CD4-positive, alpha-beta T cell treated with Interferon alpha-2 for 1 hour (primary cell): ENCODE results near the gene XPO6.

ENCODE experiments used
- DNase-seq, 2 donors: peaks; one replicate each; pipeline ENCODE4 v3.0.0-alpha.2; 2020 to 2022

XPO6 gene

DNA sequence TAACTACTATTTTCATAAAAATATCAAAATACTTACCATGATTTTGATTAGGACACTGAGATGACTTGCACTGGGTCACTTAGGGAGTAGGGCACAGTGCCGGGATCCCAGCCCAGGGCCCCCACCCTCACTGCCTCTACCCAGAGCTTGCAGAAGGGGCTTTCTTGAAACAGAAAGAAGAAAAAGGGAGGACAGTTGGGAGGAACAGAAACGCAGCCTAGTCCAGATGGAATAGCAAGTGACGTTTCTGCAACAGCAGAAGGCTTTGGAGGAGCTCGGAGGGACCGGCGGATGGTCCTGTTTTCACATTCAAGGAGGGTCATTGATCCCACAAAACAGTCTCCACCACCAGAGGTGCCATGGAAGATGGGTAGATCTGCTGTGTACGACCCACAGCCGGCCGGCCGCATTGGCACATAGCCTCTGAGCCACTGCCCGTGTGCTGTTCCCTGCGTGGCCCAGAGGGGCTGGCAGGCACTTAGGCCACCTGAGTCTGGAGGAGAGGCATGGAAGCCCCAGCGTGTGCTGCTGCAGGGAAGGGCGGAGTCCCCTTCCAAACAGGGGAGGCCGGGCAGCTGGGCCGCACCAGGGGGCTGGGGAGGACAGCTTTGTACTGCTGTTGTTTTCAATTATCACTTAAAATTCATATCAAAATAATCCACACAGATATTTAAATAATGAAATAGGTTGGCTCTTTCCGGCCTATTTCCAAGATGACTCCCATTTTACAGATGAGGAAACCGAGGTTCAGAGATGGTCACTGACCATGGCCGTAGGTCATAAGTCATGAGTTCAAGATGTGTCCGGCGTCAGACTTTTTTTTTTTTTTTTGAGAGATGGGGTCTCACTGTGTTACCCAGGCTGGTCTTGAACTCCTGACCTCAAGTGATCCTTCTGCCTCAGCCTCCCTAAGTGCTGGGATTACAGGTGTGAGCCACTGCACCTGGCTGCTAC, 125.3 kb downstream of the XPO6 start:
- DNase-seq: no peak

DNA sequence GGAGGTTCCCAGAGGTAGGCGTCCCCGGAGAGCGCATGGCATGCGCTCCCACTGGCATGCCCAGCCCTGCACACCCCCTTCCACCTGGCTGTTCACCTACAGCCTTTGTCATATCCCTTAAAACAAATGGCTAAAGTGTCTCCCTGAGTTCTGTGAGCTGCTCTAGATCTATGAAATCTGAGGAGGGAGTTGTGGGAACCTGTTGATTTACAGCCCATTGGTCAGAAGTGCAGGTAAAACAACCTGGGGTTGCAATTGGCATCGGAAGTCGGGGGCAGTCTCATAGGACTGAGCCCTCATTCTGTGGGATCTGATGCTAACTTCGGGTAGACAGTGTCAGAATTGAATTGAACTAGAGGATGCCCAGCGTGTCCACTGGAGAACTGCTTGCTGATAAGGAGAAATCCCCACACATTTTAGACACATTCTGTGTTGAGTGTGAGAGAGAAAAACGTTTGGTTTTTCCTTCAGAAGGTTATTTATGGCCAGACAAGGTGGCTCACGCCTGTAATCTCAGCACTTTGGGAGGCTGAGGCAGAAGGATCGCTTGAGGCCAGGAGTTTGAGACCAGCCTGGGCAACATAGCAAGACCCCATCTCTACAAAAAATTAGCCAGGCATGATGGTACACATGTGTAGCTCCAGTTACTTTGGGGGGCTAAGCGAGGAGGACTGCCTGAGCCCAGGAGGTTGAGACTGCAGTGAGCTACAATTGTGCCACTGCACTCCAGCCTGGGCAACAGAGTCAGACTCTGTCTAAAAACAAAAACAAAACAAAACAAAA, 126.2 kb downstream of the XPO6 start:
- no peak for DNase-seq

DNA sequence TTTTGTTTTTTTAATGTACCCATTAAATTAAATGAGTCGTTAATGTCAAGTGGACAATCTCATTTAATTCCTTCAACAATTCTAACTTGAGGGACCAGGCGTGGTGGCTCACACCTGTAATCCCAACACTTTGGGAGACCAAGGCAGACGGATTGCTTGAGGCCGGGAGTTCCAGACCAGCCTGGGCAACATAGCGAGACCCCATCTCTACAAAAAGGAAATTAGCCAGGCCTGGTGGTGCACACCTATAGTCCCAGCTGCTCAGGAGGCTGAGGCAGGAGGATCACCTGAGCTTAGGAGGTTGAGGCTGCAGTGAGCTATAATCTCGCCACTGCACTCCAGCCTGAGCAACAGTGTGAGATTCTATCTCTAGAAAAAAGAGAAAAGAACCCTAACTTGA, 127.6 kb downstream of the XPO6 start:
- no peak for DNase-seq

DNA sequence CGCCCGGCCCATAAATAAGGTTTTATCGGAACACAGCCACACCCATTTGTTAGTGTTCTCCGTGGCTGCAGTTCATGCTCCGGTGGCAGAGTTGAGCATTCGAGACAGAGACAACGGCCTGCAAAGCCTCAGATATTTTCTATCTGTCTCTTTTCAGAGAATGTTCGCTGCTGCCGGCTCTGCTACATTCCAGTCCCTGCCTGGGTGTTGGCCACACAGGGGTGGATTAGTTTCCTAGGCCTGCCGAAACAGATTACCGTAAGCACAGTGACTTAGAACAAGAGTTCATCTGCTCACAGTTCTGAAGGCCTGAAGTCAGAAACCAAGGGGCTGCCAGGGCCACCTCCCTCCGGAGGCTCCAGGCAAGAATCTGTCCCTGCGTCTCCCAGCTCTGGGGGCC, 129.1 kb downstream of the XPO6 start:
- no peak for DNase-seq

DNA sequence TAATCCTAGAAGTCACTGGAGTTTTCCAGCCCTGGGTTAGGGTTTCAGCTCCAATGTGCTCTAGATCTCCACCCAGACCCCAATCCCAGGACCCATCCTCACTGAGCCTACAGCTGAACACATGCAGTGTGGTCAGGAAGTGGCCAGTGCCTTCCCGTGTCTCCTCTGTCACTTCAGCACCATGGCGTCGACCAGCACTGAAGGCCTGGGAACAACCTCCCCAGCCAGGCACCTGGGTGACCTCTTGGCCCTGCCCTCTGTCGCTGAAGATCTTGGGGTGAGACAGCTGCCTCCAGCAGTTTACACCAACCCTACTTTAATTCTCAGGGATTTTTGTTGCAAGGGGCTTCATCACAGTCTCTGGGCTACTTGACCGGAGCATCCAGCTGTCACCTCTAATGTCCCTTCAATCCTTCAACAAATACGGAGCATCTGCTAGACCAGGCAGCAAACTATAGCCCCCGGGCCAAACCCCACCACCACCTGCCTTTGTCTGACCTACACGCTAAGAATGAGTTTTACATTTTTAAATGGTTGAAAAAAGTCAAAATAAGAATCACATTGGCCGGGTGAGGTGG, 130.3 kb downstream of the XPO6 start:
- DNase-seq: no peak

DNA sequence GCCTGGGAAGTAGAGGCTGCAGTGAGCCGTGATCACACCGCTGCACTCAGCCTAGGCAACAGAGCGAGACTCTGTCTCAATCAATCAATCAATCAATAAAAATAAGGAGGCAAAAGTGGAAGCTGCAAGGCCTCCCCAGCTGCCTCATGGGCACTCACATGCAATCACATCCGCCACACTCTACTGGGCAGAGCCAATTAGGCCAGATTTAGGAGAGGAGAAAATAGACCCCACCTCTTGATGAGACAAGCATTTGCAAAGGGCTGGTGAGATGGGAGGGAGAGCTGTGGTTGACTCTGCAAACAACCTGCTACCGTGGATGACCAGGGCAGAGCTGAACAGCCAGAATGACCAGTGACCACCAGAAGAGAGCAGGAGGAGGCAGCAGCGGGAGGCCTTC, 133.5 kb downstream of the XPO6 start:
- no peak for DNase-seq

DNA sequence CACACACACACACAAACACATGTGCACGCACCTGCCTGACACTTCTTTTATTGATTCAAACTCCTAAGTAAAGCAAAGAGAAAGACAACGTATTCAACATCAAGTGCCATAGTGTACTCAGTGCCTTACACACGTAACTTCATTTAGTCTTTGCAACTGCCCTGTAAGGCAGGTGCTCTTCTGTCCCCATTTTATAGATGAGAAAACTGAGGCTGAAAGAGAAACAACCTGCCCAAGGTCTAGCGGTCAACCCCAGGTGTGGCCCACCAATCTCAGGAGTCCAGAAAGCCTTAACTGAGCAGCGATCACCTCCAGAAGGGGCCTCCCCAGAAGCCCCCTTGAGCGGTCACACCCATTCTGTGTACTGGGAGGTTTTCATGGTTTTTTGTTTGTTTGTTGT, 137.9 kb downstream of the XPO6 start:
- DNase-seq: no peak

DNA sequence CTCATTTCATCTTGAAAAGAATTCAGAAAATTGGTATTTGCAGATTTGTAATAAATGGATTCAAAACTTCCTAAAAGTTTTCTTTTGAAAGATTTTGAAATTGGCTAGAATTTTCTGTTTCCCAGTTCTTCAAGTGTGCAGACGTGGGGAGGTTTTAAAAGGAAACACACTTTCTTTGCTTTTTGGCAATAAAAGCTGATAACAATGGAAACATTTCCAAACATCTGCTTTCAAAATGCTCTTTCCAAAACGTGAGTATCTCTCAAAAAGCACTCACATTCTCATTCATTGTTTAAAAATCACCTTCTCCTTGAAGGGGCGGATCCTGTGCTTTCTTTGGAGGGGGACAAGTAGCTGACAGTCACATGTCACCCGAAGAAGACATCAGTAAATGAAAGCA, 139.7 kb downstream of the XPO6 start:
- DNase-seq: no peak

DNA sequence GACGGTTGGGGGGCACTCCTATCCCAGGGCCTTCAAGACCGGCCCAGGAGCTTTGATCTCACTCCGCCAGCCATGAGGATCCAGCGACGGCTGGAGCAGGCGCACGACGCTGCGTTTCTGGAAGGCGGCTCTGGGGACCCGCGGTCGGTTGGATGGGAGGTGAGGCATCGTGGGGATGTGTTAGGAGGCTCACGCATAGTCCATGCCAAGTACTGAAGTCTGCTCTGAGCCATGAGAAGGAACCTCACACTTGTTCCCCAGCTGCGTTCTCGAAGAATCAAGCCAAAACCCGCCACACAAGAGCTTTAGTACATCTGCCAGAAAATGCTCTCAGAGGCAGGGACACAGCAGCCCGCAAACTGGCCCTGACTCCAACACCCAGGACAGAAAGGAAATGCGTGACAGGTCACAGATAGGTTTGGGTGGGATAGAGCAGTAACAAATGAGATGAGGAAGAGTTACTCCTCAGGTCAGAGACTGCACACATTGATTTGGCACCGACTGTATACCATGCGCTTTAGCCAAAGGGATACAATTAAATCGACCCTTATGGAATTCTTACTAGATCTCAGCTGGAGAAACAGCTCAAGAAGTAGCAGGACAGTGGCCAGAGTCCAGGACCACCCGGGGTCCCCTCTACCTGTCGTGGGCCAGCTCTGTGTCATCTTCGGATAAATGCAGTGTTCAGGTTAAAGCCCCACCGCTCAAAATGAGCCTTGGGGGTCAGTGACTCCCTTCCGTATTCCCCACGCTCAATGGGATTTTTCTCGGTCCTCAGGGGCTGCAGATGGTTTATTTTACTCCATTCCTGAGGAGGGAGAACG, 141.6 kb downstream of the XPO6 start:
- no peak for DNase-seq

DNA sequence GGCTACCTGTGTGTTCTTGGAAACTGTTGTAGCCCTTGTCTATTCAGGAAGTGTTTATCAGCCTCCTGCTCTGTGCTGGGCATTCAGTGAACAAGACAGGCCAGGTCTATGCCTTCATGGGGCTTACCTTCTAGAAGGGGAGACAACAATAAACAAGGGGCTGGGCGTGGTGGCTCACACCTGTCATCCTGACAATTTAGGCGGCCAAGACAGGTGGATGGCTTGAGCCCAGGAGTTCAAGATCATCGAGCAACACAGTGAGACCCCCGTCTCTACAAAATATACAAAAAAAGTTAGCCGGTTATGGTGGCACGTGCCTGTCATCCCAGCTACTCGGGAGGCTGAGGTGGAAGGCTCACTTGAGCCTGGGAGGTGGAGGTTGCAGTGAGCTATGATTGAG, 142.8 kb downstream of the XPO6 start:
- DNase-seq: no peak

DNA sequence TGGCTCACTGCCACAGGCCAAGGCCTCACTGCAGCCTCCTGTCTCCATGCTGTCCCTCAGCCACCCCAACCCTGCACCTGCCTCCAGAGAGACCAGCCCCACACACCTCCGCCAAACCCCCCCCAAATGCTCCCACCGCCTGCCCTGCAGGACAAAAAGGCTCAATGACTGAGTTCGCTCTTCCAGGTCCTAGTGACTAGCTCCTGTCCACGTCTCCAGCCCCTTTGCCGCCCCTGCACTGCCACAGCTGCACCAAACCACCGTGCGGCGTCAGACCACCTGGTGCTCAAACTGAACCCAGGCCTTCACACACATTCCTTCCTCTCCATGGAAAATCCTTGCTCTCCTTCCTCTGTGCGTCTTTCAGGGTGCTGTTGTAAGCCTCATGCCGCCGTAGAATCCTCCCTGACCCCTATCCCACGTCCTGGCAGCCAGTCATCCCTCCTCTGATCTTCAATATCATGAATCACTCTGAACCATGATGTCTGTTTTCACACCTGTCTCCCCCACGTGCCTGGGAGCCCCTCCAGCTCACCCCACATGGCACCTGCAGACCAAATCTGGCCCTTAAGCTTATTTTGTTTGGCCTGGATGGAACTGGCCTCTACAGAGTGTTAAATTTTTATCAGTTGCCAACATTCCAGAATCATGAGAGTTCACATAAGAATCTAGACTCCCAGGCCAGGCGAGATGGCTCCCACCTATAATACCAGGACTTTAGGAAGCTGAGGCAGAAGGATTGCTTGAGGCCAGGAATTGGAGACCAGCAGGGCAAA, 144.0 kb downstream of the XPO6 start:
- no peak for DNase-seq

DNA sequence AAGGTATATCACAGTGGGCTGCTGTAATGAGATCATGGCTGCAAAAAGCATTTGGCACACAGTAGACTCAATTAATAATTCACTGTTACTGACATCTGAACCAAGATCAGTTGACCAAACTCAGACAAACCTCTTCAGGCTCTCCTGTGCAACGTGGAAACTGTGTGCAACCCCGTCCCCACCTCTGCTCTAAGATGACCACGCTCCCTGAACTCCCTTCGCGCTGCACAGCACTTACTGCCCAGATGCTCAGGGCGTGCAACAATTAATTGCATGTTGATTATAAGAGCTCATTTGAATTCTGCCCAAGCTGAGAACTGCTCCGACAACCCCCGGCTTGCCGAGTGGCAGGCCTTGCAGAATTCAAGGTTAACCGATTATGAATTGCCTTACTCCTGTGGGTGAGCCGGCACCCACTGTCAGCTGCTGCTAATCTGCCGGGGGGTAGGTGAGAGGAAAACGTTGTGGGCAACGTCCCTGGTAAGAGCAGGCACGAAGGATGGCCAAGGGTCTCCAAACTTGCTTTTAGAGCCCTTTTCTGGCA, 147.0 kb downstream of the XPO6 start:
- DNase-seq: no peak

DNA sequence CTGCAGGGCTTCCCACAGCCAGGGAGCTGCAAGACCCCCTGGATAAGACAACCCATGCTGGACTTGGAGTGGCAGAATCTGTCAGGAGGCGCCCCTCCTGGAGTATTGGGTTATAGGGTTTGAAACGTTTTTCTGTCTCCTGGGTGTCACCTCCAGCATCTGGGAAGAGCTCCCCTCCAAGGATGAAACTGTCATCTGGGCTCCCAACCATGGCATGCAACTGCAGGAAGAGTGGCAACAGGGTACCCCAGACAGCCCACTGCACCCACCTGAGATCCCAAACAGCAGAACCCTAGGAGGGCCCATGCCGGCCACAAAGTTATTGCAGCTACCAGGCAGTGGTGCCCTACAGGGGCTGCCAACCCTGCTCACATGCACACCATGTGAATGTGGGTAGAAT, 147.6 kb downstream of the XPO6 start:
- DNase-seq: no peak

DNA sequence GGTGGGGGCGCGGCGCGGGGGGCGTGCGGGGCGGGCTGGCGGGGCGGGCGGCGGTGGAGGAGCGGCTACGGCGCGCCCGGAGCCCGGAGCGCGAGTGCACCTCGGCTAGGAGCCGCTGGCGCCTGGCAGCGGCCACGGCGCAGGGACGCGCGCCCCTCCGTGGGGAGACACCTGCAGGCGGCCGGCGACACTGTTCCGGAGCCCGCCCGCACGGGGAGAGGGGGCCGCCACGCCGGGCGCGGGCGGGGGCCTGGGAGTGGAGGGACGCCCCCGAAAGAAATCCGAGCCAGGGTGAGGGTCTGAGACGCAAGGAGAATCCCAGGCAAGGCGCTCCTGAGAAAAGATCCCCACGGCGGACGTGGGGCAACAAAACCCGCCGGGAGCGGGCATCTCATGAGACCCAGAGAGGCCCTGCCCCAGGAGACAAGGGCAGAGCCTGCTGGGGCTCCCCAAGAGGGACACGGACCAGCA, 148.1 kb downstream of the XPO6 start, which contains the start of gene GSG1L:
GSG1L (minus strand) TSS at position 124 of the 471 bp plus-strand sequence. CDS start 290 bp downstream, outside the sequence.
- DNase-seq: no peak

DNA sequence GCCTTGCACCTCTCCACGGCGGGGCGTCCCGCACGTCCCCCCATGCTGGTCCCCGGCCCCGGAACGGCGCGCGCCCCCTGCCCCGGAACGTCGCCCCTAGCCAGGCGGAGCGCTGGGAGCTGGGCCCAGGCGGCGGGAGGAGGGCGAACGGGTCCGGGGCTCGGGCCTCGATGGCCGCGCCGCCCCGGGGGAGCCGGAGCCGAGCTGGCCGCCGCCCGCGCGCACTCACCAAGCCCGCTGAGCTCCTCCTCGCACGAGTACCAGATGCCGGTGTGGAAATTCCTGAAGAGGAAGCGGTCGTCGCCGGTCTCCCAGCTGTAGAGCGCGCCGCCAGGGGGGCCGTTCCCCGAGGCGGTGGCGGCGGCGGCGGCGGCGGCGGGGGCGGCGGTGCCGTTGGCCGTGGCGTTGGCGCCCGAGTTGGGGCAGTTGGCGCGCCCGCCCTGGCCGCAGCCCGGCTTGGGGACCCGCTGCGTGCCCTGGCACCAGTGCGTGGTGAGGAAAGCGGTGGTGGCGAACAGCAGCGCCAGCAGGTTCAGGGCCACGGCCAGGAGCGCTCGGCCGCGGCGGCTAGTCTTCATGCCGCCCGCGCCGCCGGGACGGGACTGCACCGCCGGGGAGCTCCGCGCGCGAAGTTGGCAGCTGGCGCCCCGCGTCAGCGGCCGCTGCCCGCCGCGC, 148.8 kb downstream of the XPO6 start:
- no peak for DNase-seq

DNA sequence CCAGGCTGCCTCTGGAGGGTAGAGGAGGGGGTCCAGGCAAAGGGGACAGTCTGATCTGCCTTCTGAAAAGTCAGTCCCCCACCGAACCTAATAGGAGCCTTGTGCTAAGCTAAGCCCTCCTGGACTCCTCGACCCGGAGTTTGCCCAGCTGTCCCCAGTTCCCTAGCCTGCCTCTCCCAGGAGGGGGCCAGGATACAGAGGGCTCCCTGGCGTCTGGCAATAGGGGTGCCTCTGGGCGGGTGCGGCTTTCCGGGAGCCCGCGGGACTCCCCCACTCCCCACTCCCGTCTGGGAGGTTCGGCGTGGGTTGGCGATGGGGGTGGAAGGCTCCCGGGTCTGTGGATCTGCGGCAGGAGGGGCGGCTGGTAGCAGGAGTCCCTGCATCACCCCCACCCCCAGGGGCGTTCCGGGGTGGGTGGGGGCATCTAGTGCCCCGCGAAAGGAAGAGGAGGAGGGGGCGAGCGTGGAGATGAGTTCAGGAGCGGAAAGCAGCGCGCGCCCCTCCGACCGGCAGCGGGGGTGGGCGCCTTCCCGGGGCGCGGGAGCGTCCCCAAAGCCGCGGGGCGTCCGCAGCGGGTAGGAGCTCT, 149.4 kb downstream of the XPO6 start:
- DNase-seq: no peak

DNA sequence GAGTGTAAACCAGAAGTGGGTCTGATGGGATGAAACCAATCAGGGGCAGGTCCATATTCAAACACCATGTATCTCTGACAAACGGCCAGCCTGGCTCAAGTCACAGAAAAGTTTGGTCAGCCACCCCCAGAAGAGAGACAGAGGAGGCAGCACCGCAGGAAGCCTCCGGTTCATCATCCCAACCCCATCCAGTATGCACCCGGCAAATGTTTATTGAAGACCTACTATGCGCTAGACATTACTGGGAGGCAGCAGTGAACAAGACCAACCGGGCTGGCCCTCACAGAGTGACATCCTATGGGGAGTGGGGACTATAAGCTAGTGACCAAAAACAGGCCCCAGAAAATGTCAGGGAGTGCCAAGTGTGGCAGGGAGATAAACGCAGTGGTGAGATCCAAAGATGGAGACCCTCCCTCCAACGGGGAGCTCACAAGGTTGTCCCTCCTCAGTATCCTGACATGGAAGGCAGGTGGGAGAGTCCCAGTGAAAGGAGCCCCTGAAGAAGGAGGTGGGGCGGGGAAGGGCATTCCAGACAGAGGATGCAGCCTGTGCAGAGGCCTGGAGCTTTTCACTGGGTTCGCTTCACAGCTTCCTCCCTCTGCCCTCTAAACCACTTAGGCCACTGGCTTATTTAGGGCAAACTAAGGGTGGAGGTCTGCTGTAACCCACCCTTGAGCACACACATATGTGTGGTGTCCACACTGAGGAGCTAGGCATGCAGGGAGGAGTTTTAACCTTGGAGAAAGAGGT, 150.2 kb downstream of the XPO6 start:
- DNase-seq: no peak

DNA sequence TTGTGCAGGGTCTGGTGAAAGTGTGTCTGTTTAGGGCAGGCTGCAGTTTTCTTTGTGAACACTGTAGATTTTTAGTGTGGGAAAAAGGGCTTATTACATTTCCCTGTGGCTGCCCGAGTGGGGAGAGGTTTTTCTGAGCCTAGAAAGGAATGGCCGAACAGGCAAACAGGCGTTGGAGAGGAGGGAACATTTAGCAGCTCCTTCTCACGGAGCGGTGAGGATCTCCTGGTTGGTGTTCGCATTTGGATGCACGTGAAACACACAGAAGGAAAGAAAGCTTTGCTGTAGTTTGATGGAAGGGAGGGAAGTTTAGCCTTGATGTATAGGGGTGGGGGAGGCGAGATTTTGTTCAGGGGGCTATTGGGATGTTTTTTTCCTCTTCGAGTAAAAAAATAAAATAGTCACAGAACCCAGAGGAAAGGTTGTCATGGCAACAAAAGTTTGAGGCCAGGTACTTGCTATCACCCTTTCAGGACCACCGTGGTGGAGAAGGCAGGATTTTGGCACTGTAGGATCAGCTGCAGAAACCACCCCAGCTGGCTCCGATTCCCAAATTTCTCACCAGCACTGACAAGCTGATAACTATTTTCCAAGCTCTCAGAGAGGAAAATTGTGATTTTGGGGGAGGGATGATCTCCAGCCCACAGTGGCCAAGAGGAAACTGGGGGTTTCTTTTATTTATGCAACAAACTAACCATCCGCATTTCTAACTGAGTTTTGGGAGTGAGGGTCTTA, 151.8 kb downstream of the XPO6 start:
- DNase-seq: no peak
